HG03095 (cell line): ENCODE measurements around the gene ANKFY1.
A peak's percentile ranks its signal among the peaks of the same experiment; 100 is the strongest.
"Not testable (repeated sequence)": the region's sequence is repeated elsewhere in the genome, so short reads cannot be mapped to it uniquely, and the experiment has no call there.

ENCODE experiments used
- ATAC-seq: cut with Tn5 transposase; IDR thresholded peaks from one replicate; pipeline ENCODE4 v1.9.1; 2021; ENCODE audit warnings: moderate library complexity; ENCODE audit not compliant: unreplicated experiment

The ANKFY1 gene

GRCh38 chr17:4159761-4160160 lies 104.0 kb downstream of the ANKFY1 start:
- no peak for ATAC-seq

GRCh38 chr17:4157618-4158333 lies 106.0 kb downstream of the ANKFY1 start:
- ATAC-seq, result no peak

- ATAC-seq, result no peak
Measured at GRCh38 chr17:4156750-4157381, 106.9 kb downstream of the ANKFY1 start.

GRCh38 chr17:4155980-4156620 lies 107.7 kb downstream of the ANKFY1 start:
- no peak for ATAC-seq

GRCh38 chr17:4154201-4154600 lies 109.6 kb downstream of the ANKFY1 start:
- no peak for ATAC-seq

GRCh38 chr17:4152471-4152870 lies 111.3 kb downstream of the ANKFY1 start:
- no peak for ATAC-seq

- no peak for ATAC-seq
Measured at GRCh38 chr17:4150096-4150495, 113.7 kb downstream of the ANKFY1 start.

- no peak for ATAC-seq
Measured at GRCh38 chr17:4148611-4149308, 115.0 kb downstream of the ANKFY1 start.

GRCh38 chr17:4147751-4148310 lies 115.9 kb downstream of the ANKFY1 start:
- ATAC-seq, result no peak

GRCh38 chr17:4146641-4147040 lies 117.1 kb downstream of the ANKFY1 start:
- no peak for ATAC-seq

GRCh38 chr17:4144422-4144747 lies 119.4 kb downstream of the ANKFY1 start:
- ATAC-seq, result no peak

GRCh38 chr17:4143563-4144421 lies 120.0 kb downstream of the ANKFY1 start:
- peak; percentile 47 for ATAC-seq

- ATAC-seq, result peak; percentile 8
Measured at GRCh38 chr17:4142107-4142900, 121.5 kb downstream of the ANKFY1 start.

GRCh38 chr17:4140125-4140524 lies 123.7 kb downstream of the ANKFY1 start:
- no peak for ATAC-seq

- ATAC-seq, result not testable (repeated sequence)
Measured at GRCh38 chr17:4138906-4139526, 124.8 kb downstream of the ANKFY1 start.

GRCh38 chr17:4136373-4136772 lies 127.4 kb downstream of the ANKFY1 start:
- ATAC-seq, result no peak

- ATAC-seq, result no peak
Measured at GRCh38 chr17:4135489-4135888, 128.3 kb downstream of the ANKFY1 start.

- ATAC-seq, result no peak
Measured at GRCh38 chr17:4134721-4135120, 129.1 kb downstream of the ANKFY1 start.

- no peak for ATAC-seq
Measured at GRCh38 chr17:4130715-4131114, 133.1 kb downstream of the ANKFY1 start.
